K562 (cell line): Measurements from ENCODE around the gene ETV7. TPM values are rescaled to one million over a fixed set of nuclear protein-coding genes. Genes with fewer than 3 reads are reported as not detected.
A peak's percentile ranks its signal among the peaks of the same experiment; 100 is the strongest.

Experiments used
- ATAC-seq: fragments of 200-7000 bp; cut with Tn5 transposase; 3 replicates; pipeline ENCODE4 v1.9.1; 2020; ENCODE audit warnings: moderate library complexity
- BruUV-seq: library from RNA; stranded (reverse); fragments of 400-500 nt; replicated peaks from 2 replicates; lab custom pipeline; 2021; lab: Mats Ljungman, UMichigan
- CTCF ChIA-PET: fragments of 300-600 bp; formaldehyde crosslinking; extraction: SDS; loops from one replicate; lab custom pipeline; 2021; ENCODE audit warnings: low intra/inter-chr PET ratio; lab: Yijun Ruan, JAX
- POLR2A ChIA-PET: fragments of 300-600, 350-650 bp; sonication (Branson Sonifier 250); formaldehyde crosslinking; extraction: SDS; loops from one replicate; lab custom pipeline; 2021; ENCODE audit warnings: antibody characterized with exemption, inconsistent platforms; lab: Yijun Ruan, JAX
- DNase-seq, 4 experiments: peaks; one replicate each; pipeline versions ENCODE4 v3.0.0 to v3.0.0-alpha.2; 2011 to 2018; ENCODE audit warnings: low spot score in 3 of 4, mixed read lengths in 3 of 4; ENCODE audit errors: extremely low read depth in 1 of 4
- FAIRE-seq: peaks from 2 replicates; lab custom pipeline; 2011; peaks lifted over from hg19 to GRCh38; lab: Jason Lieb, UNC
- H2AFZ ChIP-seq: 2 replicates; pipeline ENCODE4 v1.6.0; 2011; ENCODE audit warnings: low read depth, low read length, control low read depth, inconsistent platforms
- H3K27ac ChIP-seq: fragments of 200-600 bp; 3 replicates; pipeline ENCODE4 v1.8.0; 2011; ENCODE audit warnings: low read depth, mild to moderate bottlenecking, control low read depth, inconsistent platforms, low read length, moderate library complexity, mixed read lengths; ENCODE audit errors: extremely low read depth
- H3K27me3 ChIP-seq, 2 experiments: fragments of 300-600 bp in 1 of 2; 2 replicates in 1 of 2; 3 replicates in 1 of 2; pipeline versions ENCODE4 v1.6.0 to v1.8.0; 2011; ENCODE audit warnings: inconsistent platforms in 2 of 2, low read length in 2 of 2, mild to moderate bottlenecking in 1 of 2, mixed read lengths in 1 of 2, moderate library complexity in 1 of 2; ENCODE audit not compliant: control insufficient read depth in 2 of 2, insufficient read depth in 2 of 2
- H3K36me3 ChIP-seq: fragments of 300-600 bp; 3 replicates; pipeline ENCODE4 v1.8.0; 2011; ENCODE audit warnings: mild to moderate bottlenecking, low read length, inconsistent platforms; ENCODE audit not compliant: control insufficient read depth, insufficient read depth
- H3K4me1 ChIP-seq, 2 experiments: fragments of 200-600 bp in 1 of 2; replicated peaks in 1 of 2; 2 replicates in 1 of 2; 3 replicates in 1 of 2; pipeline versions ENCODE4 v1.5.1 to v1.8.0; 2011; ENCODE audit warnings: inconsistent platforms in 2 of 2, low read length in 2 of 2, mild to moderate bottlenecking in 1 of 2, mixed read lengths in 1 of 2, moderate library complexity in 1 of 2; ENCODE audit not compliant: control insufficient read depth in 2 of 2, insufficient read depth in 2 of 2
- H3K4me2 ChIP-seq: 2 replicates; pipeline ENCODE4 v1.6.1; 2011; ENCODE audit warnings: low read length, control low read depth, inconsistent platforms, mixed read lengths; ENCODE audit not compliant: insufficient read depth
- H3K4me3 ChIP-seq: fragments of 200-600 bp; sonication (generic), shearing (Covaris generic); 2 replicates; pipeline ENCODE4 v1.5.1; 2016; ENCODE audit warnings: control low read depth, inconsistent platforms
- H3K79me2 ChIP-seq: fragments of 200-600 bp; 3 replicates; pipeline ENCODE4 v1.8.0; 2011; ENCODE audit warnings: low read length, inconsistent platforms; ENCODE audit not compliant: control insufficient read depth, insufficient read depth
- H3K9ac ChIP-seq, 2 experiments: 2 replicates each; pipeline versions ENCODE4 v1.6.0 to v1.6.1; 2011; ENCODE audit warnings: low read depth in 2 of 2, low read length in 2 of 2, control low read depth in 1 of 2, inconsistent platforms in 1 of 2, mild to moderate bottlenecking in 1 of 2, mixed read lengths in 1 of 2; ENCODE audit not compliant: insufficient read depth in 1 of 2
- H3K9me1 ChIP-seq: one replicate; pipeline ENCODE4 v1.6.0; 2011; ENCODE audit warnings: inconsistent platforms, mild to moderate bottlenecking, low read length, moderate library complexity; ENCODE audit not compliant: control insufficient read depth, insufficient read depth
- H3K9me3 ChIP-seq: replicated peaks from 2 replicates; pipeline ENCODE4 v1.5.1; 2011; ENCODE audit warnings: low read depth, low read length, inconsistent platforms; ENCODE audit not compliant: control insufficient read depth, insufficient read depth
- H4K20me1 ChIP-seq: replicated peaks from 2 replicates; pipeline ENCODE4 v1.6.1; 2011; ENCODE audit warnings: low read length, inconsistent platforms, mixed read lengths; ENCODE audit not compliant: control insufficient read depth, insufficient read depth
- ATF1 ChIP-seq, 2 experiments: fragments of 450-650 bp in 1 of 2; IDR thresholded peaks; 2 replicates each; pipeline ENCODE4 v1.6.1; 2016; ENCODE audit warnings: missing compliant biosample characterization in 1 of 2, missing genetic modification characterization in 1 of 2
- CTBP1 ChIP-seq: fragments of 450-650 bp; IDR thresholded peaks from 2 replicates; pipeline ENCODE4 v1.6.1; 2016; ENCODE audit warnings: borderline replicate concordance
- NFIC ChIP-seq: fragments of 450-650 bp; IDR thresholded peaks from 2 replicates; pipeline ENCODE4 v1.6.1; 2017; ENCODE audit warnings: mild to moderate bottlenecking, inconsistent platforms
- POLR3G ChIP-seq: IDR thresholded peaks from 2 replicates; pipeline ENCODE4 v1.6.1; 2011; ENCODE audit not compliant: insufficient read length, insufficient replicate concordance; ENCODE audit errors: extremely low read depth
- RBM14 ChIP-seq: fragments of 200-400 bp; formaldehyde crosslinking; IDR thresholded peaks from 2 replicates; pipeline ENCODE4 v1.6.1; 2018; ENCODE audit warnings: low read depth, mild to moderate bottlenecking, low read length, moderate library complexity, borderline replicate concordance; ENCODE audit not compliant: insufficient read depth
- RCOR1 ChIP-seq, 2 experiments: IDR thresholded peaks; 2 replicates each; pipeline ENCODE4 v1.6.1; 2012; ENCODE audit warnings: low read depth in 2 of 2, low read length in 2 of 2, borderline replicate concordance in 1 of 2, improper control_type of control experiment in 1 of 2
- RFX7 ChIP-seq: fragments of 250-450 bp; sonication (Bioruptor Pico); IDR thresholded peaks from 2 replicates; pipeline ENCODE4 v1.5.1; 2021; ENCODE audit warnings: mild to moderate bottlenecking
- XRCC4 ChIP-seq: IDR thresholded peaks from one replicate; pipeline ENCODE4 v1.6.1; 2011; ENCODE audit not compliant: insufficient read depth, insufficient read length; ENCODE audit errors: extremely low read depth
- ZNF3 ChIP-seq: fragments of 250-450 bp; sonication (Bioruptor Pico); IDR thresholded peaks from 2 replicates; pipeline ENCODE4 v1.5.0; 2021; ENCODE audit warnings: mild to moderate bottlenecking, moderate library complexity
- WGBS: fragments of 100-300 bp; shearing (Covaris generic); methylation state at CpG from one replicate; pipeline ENCODE4 v1.1.6; 2016; ENCODE audit warnings: low coverage, mixed read lengths; ENCODE audit not compliant: insufficient coverage; ENCODE audit errors: missing lambda C conversion rate; 5-methylcytosine and 5-hydroxymethylcytosine counted together
- in situ Hi-C: fragments of 300-500 bp; cut with MboI; formaldehyde crosslinking; loops from 4 replicates; pipeline ENCODE4 v1.15.0; 2018; ENCODE audit warnings: inconsistent platforms, mixed read lengths
- intact Hi-C: fragments of 100-400 bp; cut with micrococcal nuclease; formaldehyde crosslinking; loops from 2 replicates; pipeline ENCODE4 v1.14.2; 2022
- polyA plus RNA-seq, 8 experiments: library from polyadenylated mRNA; depleted of rRNA in 4 of 8; stranded (reverse) in 5 of 8; unstranded in 3 of 8; fragments of >200 nt; fragmentation: Nextera tagmentation in 2 of 8; fragmentation: Illumina TruSeq in 1 of 8; extraction: Ambion mirVana in 2 of 8; extraction: Trizol in 1 of 8; gene quantifications; 2 replicates each; pipeline versions ENCODE4 v1.2.1 to v1.2.3, GENCODE V29; 2011 to 2014; ENCODE audit warnings: inconsistent platforms in 1 of 8, missing spikeins in 1 of 8
- total RNA-seq, 7 experiments: library from RNA; depleted of rRNA in 6 of 7; stranded (reverse); fragments of >200 nt in 6 of 7; fragmentation: Illumina TruSeq in 2 of 7; extraction: Trizol in 2 of 7; gene quantifications; 2 replicates each; pipeline versions ENCODE4 v1.2.1 to v1.2.3, GENCODE V29; 2011 to 2021; ENCODE audit warnings: low replicate concordance in 1 of 7
- TF ChIP-seq, protein P1 (sequence below), 2 experiments: fragments of 450-650 bp; IDR thresholded peaks; 2 replicates each; pipeline ENCODE4 v1.6.1; 2016
- TF ChIP-seq, protein P2 (sequence below): fragments of 250-450 bp; sonication (Bioruptor Pico); IDR thresholded peaks from 2 replicates; pipeline ENCODE4 v1.9.0; 2021; ENCODE audit warnings: mild to moderate bottlenecking, inconsistent platforms
- TF ChIP-seq, protein P3 (sequence below): IDR thresholded peaks from 3 replicates; pipeline ENCODE4 v1.6.1; 2011; ENCODE audit warnings: borderline replicate concordance, mild to moderate bottlenecking, moderate library complexity; ENCODE audit not compliant: insufficient read length; ENCODE audit errors: extremely low read depth

Gene ETV7
- total and polyA plus RNA-seq, 9 of the 15 experiments (the other 6 are each of a cell fraction or from before 2014, with no cell fraction given), result 0.07 to 0.22 (median 0.14) TPM; not detected in 3

DNA sequence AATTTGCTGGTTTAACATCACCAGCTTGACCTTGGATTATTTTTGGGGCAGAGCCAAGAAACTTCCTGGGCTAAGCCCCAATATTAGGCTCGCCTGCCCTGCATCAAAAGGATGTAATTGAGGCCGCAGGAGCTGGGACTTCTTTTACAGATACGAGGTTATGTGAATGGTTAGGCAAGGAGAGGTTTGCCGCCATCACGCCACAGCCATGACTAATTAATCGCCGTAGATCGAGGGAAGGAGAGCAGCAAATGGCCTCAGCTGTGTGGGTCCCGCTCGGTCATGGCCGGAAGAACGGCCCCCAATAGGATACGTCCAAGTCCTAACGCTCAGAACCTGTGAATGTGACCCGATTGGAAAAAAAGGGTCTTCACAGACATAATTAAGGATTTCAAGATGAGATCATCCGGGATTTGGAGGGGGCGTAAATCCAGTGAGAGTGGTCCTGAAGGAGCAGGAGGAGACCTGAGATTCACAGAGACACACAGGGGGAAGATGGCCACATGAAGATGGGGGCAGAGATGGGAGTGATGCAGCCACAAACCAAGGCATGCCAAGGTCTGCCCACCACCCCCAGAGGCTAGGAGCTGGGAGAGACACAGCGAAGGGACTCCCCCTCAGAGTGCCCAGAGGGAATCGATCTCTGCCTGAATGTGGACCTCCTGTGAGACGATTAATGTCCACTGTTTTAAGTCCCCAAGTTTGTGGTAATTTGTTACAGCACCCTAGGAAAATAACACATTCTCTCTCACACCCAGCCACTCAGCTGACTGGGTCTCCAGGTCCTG lies 40.8 kb downstream of the ETV7 start:
- Histone ChIP-seq H2AFZ (no peak overlapping the region), H3K9me3 (no peaks in the 10 kb centered on the region), H3K27ac (no peak overlapping the region), H3K9ac (0 out of 4 replicates have a peak overlapping the region, but pooled peaks of 1 of the 2 experiments have one; percentile 59), H3K9me1 (no peaks in the 10 kb centered on the region), H4K20me1 (peaks cover 9% of the 10 kb centered on the region; the same call in 1 of the 2 replicates), H3K4me1 (peaks cover 28 to 33% of the 10 kb centered on the region in 2 experiments), H3K4me2 (no peak overlapping the region), H3K79me2 (no peaks in the 10 kb centered on the region), H3K36me3 (no peaks in the 10 kb centered on the region), H3K27me3 (peaks cover 0 to 9% of the 10 kb centered on the region in 2 experiments; a peak in 1 of 5 replicates), H3K4me3 (no peak overlapping the region)
- FAIRE-seq (no peak), ATAC-seq (no peak), DNase-seq (no peak)
- ChIA-PET CTCF (no interaction called here), POLR2A (interaction anchor here (0.6 to 3.6 kb wide), 3 partner anchors 11 to 989 kb away, joined by 3 to 15 read pairs (median 3); no protein-coding TSS in a partner anchor)
- TF ChIP-seq ATF1 (CRISPR knock-in tag; IDR thresholded peaks at IDR 0.05) (no peak), ATF1 (tag; IDR thresholded peaks at IDR 0.05) (no peak), RCOR1 (IDR thresholded peaks at IDR 0.05; ENCODE audit: borderline replicate concordance in 1 of 2, low read depth in 2 of 2, low read length in 2 of 2) (no peak), POLR3G (no peak), NFIC (peak; percentile 67), RBM14 (no peak), RFX7 (CRISPR knock-in tag) (no peak), XRCC4 (no peak), ZNF3 (CRISPR knock-in tag) (no peak), CTBP1 (no peak)
- TF ChIP-seq, protein P1, sequence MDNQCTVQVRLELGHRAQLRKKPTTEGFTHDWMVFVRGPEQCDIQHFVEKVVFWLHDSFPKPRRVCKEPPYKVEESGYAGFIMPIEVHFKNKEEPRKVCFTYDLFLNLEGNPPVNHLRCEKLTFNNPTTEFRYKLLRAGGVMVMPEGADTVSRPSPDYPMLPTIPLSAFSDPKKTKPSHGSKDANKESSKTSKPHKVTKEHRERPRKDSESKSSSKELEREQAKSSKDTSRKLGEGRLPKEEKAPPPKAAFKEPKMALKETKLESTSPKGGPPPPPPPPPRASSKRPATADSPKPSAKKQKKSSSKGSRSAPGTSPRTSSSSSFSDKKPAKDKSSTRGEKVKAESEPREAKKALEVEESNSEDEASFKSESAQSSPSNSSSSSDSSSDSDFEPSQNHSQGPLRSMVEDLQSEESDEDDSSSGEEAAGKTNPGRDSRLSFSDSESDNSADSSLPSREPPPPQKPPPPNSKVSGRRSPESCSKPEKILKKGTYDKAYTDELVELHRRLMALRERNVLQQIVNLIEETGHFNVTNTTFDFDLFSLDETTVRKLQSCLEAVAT (IDR thresholded peaks at IDR 0.05), result peak in 1 of 2 experiments; percentile 50; a peak in 1 of 4 replicates
- TF ChIP-seq, protein P2, sequence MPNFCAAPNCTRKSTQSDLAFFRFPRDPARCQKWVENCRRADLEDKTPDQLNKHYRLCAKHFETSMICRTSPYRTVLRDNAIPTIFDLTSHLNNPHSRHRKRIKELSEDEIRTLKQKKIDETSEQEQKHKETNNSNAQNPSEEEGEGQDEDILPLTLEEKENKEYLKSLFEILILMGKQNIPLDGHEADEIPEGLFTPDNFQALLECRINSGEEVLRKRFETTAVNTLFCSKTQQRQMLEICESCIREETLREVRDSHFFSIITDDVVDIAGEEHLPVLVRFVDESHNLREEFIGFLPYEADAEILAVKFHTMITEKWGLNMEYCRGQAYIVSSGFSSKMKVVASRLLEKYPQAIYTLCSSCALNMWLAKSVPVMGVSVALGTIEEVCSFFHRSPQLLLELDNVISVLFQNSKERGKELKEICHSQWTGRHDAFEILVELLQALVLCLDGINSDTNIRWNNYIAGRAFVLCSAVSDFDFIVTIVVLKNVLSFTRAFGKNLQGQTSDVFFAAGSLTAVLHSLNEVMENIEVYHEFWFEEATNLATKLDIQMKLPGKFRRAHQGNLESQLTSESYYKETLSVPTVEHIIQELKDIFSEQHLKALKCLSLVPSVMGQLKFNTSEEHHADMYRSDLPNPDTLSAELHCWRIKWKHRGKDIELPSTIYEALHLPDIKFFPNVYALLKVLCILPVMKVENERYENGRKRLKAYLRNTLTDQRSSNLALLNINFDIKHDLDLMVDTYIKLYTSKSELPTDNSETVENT (CRISPR knock-in tag), result 0 out of 2 replicates have a peak, but pooled peaks have one; percentile 3
- TF ChIP-seq, protein P3, sequence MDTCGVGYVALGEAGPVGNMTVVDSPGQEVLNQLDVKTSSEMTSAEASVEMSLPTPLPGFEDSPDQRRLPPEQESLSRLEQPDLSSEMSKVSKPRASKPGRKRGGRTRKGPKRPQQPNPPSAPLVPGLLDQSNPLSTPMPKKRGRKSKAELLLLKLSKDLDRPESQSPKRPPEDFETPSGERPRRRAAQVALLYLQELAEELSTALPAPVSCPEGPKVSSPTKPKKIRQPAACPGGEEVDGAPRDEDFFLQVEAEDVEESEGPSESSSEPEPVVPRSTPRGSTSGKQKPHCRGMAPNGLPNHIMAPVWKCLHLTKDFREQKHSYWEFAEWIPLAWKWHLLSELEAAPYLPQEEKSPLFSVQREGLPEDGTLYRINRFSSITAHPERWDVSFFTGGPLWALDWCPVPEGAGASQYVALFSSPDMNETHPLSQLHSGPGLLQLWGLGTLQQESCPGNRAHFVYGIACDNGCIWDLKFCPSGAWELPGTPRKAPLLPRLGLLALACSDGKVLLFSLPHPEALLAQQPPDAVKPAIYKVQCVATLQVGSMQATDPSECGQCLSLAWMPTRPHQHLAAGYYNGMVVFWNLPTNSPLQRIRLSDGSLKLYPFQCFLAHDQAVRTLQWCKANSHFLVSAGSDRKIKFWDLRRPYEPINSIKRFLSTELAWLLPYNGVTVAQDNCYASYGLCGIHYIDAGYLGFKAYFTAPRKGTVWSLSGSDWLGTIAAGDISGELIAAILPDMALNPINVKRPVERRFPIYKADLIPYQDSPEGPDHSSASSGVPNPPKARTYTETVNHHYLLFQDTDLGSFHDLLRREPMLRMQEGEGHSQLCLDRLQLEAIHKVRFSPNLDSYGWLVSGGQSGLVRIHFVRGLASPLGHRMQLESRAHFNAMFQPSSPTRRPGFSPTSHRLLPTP, result no peak
- 79% methylated on average over 20 of the region's 20 CpGs for WGBS
- in situ Hi-C loops, result no loop called here
- BruUV-seq, result no TSS peak
- intact Hi-C loops, result no loop called here
